SK-N-SH treated with all-trans-retinoic acid at 6 μM for 48 hours (cell line): Measurements from ENCODE around the gene DGKG.

Experiments used
- BACH2 ChIP-seq: fragments of 250-450 bp; sonication (Bioruptor Pico); IDR thresholded peaks from 2 replicates; pipeline ENCODE4 v1.9.0; 2021; ENCODE audit warnings: mild to moderate bottlenecking, borderline replicate concordance
- OSR1 ChIP-seq: fragments of 250-450 bp; sonication (Bioruptor Pico); IDR thresholded peaks from 2 replicates; pipeline ENCODE4 v1.8.0; 2022; ENCODE audit warnings: moderate library complexity, mild to moderate bottlenecking, inconsistent platforms
- RARB ChIP-seq: fragments of 250-450 bp; sonication (Bioruptor Pico); IDR thresholded peaks from 2 replicates; pipeline ENCODE4 v1.8.0; 2021; ENCODE audit warnings: mild to moderate bottlenecking, moderate library complexity
- TCF4 ChIP-seq: fragments of 250-450 bp; sonication (Bioruptor Pico); IDR thresholded peaks from 2 replicates; pipeline ENCODE4 v1.8.0; 2021; ENCODE audit warnings: mild to moderate bottlenecking, moderate library complexity, borderline replicate concordance
- ZC3H10 ChIP-seq: fragments of 250-450 bp; sonication (Bioruptor Pico); IDR thresholded peaks from 2 replicates; pipeline ENCODE4 v1.5.1; 2021; ENCODE audit warnings: mild to moderate bottlenecking, moderate library complexity
- ZFP3 ChIP-seq: fragments of 250-450 bp; sonication (Bioruptor Pico); IDR thresholded peaks from 2 replicates; pipeline ENCODE4 v1.5.0; 2020; ENCODE audit warnings: mild to moderate bottlenecking, moderate library complexity
- ZNF565 ChIP-seq: fragments of 450-650 bp; formaldehyde crosslinking; conservative IDR thresholded peaks from 2 replicates; pipeline ENCODE4 v1.5.0; 2020; ENCODE audit warnings: low read depth, mild to moderate bottlenecking, moderate library complexity
- TF ChIP-seq, protein P1 (sequence below): fragments of 250-450 bp; sonication (Bioruptor Pico); IDR thresholded peaks from 2 replicates; pipeline ENCODE4 v1.8.0; 2020; ENCODE audit warnings: mild to moderate bottlenecking, moderate library complexity, borderline replicate concordance
- TF ChIP-seq, protein P2 (sequence below): fragments of 250-450 bp; sonication (Bioruptor Pico); IDR thresholded peaks from 2 replicates; pipeline ENCODE4 v1.5.1; 2021; ENCODE audit warnings: mild to moderate bottlenecking, moderate library complexity

DNA sequence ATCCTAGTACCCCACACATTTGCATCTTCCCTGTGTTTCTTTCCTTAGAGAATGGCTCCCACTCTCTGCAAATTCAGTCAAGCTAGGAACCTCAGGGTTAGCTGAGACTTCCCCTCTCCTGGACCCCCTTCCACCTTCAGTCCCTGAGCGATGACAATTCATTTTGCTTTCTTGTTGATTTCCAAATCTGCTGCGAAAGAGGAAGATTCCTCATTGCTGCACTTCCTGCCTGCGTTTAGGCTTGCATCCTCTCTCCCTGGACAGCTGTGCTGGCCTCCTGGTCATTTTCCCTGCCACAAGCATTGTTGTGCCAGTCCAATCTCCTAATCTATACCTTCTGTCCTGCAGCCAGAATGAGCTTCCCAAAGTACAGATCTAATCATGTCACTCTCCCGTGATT lies 12.3 kb upstream of the DGKG start:
- TF ChIP-seq ZFP3 (no peak), BACH2 (CRISPR knock-in tag) (no peak), ZNF565 (CRISPR knock-in tag) (no peak), OSR1 (CRISPR knock-in tag) (no peak), RARB (CRISPR knock-in tag) (no peak), TCF4 (no peak), ZC3H10 (CRISPR knock-in tag) (no peak)
- TF ChIP-seq, protein P1, sequence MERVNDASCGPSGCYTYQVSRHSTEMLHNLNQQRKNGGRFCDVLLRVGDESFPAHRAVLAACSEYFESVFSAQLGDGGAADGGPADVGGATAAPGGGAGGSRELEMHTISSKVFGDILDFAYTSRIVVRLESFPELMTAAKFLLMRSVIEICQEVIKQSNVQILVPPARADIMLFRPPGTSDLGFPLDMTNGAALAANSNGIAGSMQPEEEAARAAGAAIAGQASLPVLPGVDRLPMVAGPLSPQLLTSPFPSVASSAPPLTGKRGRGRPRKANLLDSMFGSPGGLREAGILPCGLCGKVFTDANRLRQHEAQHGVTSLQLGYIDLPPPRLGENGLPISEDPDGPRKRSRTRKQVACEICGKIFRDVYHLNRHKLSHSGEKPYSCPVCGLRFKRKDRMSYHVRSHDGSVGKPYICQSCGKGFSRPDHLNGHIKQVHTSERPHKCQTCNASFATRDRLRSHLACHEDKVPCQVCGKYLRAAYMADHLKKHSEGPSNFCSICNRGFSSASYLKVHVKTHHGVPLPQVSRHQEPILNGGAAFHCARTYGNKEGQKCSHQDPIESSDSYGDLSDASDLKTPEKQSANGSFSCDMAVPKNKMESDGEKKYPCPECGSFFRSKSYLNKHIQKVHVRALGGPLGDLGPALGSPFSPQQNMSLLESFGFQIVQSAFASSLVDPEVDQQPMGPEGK: no peak
- TF ChIP-seq, protein P2, sequence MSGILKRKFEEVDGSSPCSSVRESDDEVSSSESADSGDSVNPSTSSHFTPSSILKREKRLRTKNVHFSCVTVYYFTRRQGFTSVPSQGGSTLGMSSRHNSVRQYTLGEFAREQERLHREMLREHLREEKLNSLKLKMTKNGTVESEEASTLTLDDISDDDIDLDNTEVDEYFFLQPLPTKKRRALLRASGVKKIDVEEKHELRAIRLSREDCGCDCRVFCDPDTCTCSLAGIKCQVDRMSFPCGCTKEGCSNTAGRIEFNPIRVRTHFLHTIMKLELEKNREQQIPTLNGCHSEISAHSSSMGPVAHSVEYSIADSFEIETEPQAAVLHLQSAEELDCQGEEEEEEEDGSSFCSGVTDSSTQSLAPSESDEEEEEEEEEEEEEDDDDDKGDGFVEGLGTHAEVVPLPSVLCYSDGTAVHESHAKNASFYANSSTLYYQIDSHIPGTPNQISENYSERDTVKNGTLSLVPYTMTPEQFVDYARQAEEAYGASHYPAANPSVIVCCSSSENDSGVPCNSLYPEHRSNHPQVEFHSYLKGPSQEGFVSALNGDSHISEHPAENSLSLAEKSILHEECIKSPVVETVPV (CRISPR knock-in tag): no peak
